Natural killer cell treated with Interleukin-12 subunit alpha and Interleukin-12 subunit beta and Interleukin-15 and Interleukin-18, amount 100 ng/mL, for 72 hours (primary cell): Measurements from ENCODE around the gene CAPN12. TPM values are rescaled to one million over a fixed set of nuclear protein-coding genes. Genes with fewer than 3 reads are reported as not detected.

Source experiments
- ATAC-seq, 2 donors: fragments of 150-1000 bp; cut with Tn5 transposase in 1 of 2; sonication (Bioruptor Pico), chemical (Tn5 transposase) in 1 of 2; 2 replicates each; pipeline ENCODE4 v1.10.0; 2021
- DNase-seq: peaks from one replicate; pipeline ENCODE4 v3.0.0; 2022; ENCODE audit warnings: low spot score
- H3K27ac Mint-ChIP-seq, 2 donors: 1 replicate in 1 of 2; 2 replicates in 1 of 2; pipeline ENCODE4 v1.8.0; 2022; ENCODE audit warnings: mixed read lengths in 2 of 2, mild to moderate bottlenecking in 1 of 2, moderate library complexity in 1 of 2
- H3K27me3 Mint-ChIP-seq, 2 donors: 1 replicate in 1 of 2; 2 replicates in 1 of 2; pipeline ENCODE4 v1.8.0; 2022; ENCODE audit warnings: mixed read lengths in 2 of 2
- H3K36me3 Mint-ChIP-seq: one replicate; pipeline ENCODE4 v1.8.0; 2022; ENCODE audit warnings: mixed read lengths
- H3K4me1 Mint-ChIP-seq, 2 donors: 1 replicate in 1 of 2; 2 replicates in 1 of 2; pipeline ENCODE4 v1.8.0; 2022; ENCODE audit warnings: low read depth in 2 of 2, mixed read lengths in 2 of 2, mild to moderate bottlenecking in 1 of 2
- H3K4me3 Mint-ChIP-seq: one replicate; pipeline ENCODE4 v1.8.0; 2022; ENCODE audit warnings: mixed read lengths
- H3K9me3 Mint-ChIP-seq: 2 replicates; pipeline ENCODE4 v1.8.0; 2022; ENCODE audit warnings: mixed read lengths
- total RNA-seq, 2 donors: library from RNA; stranded (reverse); gene quantifications; one replicate each; pipeline ENCODE4 v1.2.3, GENCODE V29; 2022

CAPN12 gene
- total RNA-seq, 2 donors from 2014 or later: 3.6 to 10.4 TPM

- DNase-seq: no peak
- no peak overlapping the region for H3K4me3 Mint-ChIP-seq
- ATAC-seq: no peak
- no peaks in the 10 kb centered on the region for H3K9me3 Mint-ChIP-seq
- peaks cover 30 to 37% of the 10 kb centered on the region in 2 donors for H3K4me1 Mint-ChIP-seq
- no peak overlapping the region for H3K27ac Mint-ChIP-seq
- H3K36me3 Mint-ChIP-seq: no peaks in the 10 kb centered on the region
- no peaks in the 10 kb centered on the region for H3K27me3 Mint-ChIP-seq
These were observed 42.0 kb downstream of the CAPN12 start for GRCh38 chr19:38702278-38702677.

GRCh38 chr19:38701455-38702063 is 42.7 kb downstream of the CAPN12 start:
- no peak for DNase-seq
- no peaks in the 10 kb centered on the region for H3K36me3 Mint-ChIP-seq

GRCh38 chr19:38700902-38701454 is 43.3 kb downstream of the CAPN12 start:
- no peaks in the 10 kb centered on the region for H3K27me3 Mint-ChIP-seq
- no peak for ATAC-seq
- peak overlapping the region in 1 of 2 donors; percentile 98 for H3K27ac Mint-ChIP-seq
- no peaks in the 10 kb centered on the region for H3K36me3 Mint-ChIP-seq
- H3K4me3 Mint-ChIP-seq: no peak overlapping the region
- no peak for DNase-seq
- no peaks in the 10 kb centered on the region for H3K9me3 Mint-ChIP-seq
- peaks cover 43 to 48% of the 10 kb centered on the region in 2 donors for H3K4me1 Mint-ChIP-seq

More at GRCh38 chr19:38701455-38702063, 42.7 kb downstream of the CAPN12 start:
- no peak overlapping the region for H3K4me3 Mint-ChIP-seq
- H3K27me3 Mint-ChIP-seq: no peaks in the 10 kb centered on the region
- H3K4me1 Mint-ChIP-seq: peaks cover 37 to 42% of the 10 kb centered on the region in 2 donors
- no peak for ATAC-seq
- no peaks in the 10 kb centered on the region for H3K9me3 Mint-ChIP-seq
- no peak overlapping the region for H3K27ac Mint-ChIP-seq

GRCh38 chr19:38700350-38700901 is 43.8 kb downstream of the CAPN12 start:
- ATAC-seq (no peak), DNase-seq (no peak)
- no peaks in the 10 kb centered on the region for H3K36me3 Mint-ChIP-seq
- no peaks in the 10 kb centered on the region for H3K9me3 Mint-ChIP-seq
- H3K27me3 Mint-ChIP-seq: no peaks in the 10 kb centered on the region
- peaks cover 48 to 52% of the 10 kb centered on the region in 2 donors for H3K4me1 Mint-ChIP-seq
- peak overlapping the region in 1 of 2 donors; percentile 98 for H3K27ac Mint-ChIP-seq
- no peak overlapping the region for H3K4me3 Mint-ChIP-seq

GRCh38 chr19:38699647-38700349 is 44.5 kb downstream of the CAPN12 start:
- Mint-ChIP-seq H3K4me3 (no peak overlapping the region), H3K27ac (peak overlapping the region; percentile 77 to 98), H3K4me1 (peaks cover 55 to 58% of the 10 kb centered on the region in 2 donors), H3K9me3 (no peaks in the 10 kb centered on the region), H3K27me3 (no peaks in the 10 kb centered on the region), H3K36me3 (no peaks in the 10 kb centered on the region)
- no peak for DNase-seq
- no peak for ATAC-seq

GRCh38 chr19:38699027-38699346 is 45.3 kb downstream of the CAPN12 start:
- ATAC-seq: peak; percentile 60 to 86
- Mint-ChIP-seq H3K9me3 (no peaks in the 10 kb centered on the region), H3K36me3 (no peaks in the 10 kb centered on the region), H3K4me3 (peak overlapping the region; percentile 55), H3K27ac (peak overlapping the region; percentile 77 to 98), H3K27me3 (no peaks in the 10 kb centered on the region), H3K4me1 (peaks cover 58 to 62% of the 10 kb centered on the region in 2 donors)
- peak; percentile 85 for DNase-seq

- Mint-ChIP-seq H3K27ac (peak overlapping the region; percentile 77 to 98), H3K4me3 (peak overlapping the region; percentile 55), H3K27me3 (no peaks in the 10 kb centered on the region), H3K9me3 (no peaks in the 10 kb centered on the region), H3K36me3 (no peaks in the 10 kb centered on the region), H3K4me1 (peaks cover 63 to 65% of the 10 kb centered on the region in 2 donors)
- ATAC-seq (no peak), DNase-seq (no peak)
These were observed 45.8 kb downstream of the CAPN12 start for GRCh38 chr19:38698225-38699026.

- H3K27me3 Mint-ChIP-seq: no peaks in the 10 kb centered on the region
- peak overlapping the region; percentile 55 for H3K4me3 Mint-ChIP-seq
- H3K27ac Mint-ChIP-seq: peak overlapping the region; percentile 77 to 98
- no peaks in the 10 kb centered on the region for H3K36me3 Mint-ChIP-seq
- ATAC-seq: no peak
- peaks cover 69 to 70% of the 10 kb centered on the region in 2 donors for H3K4me1 Mint-ChIP-seq
- no peak for DNase-seq
- no peaks in the 10 kb centered on the region for H3K9me3 Mint-ChIP-seq
These were observed 46.6 kb downstream of the CAPN12 start for GRCh38 chr19:38697641-38698071.

GRCh38 chr19:38697197-38697596 is 47.1 kb downstream of the CAPN12 start:
- no peak for ATAC-seq
- no peak overlapping the region for H3K4me3 Mint-ChIP-seq
- no peak for DNase-seq
- H3K27ac Mint-ChIP-seq: peak overlapping the region; percentile 91 to 98
- no peaks in the 10 kb centered on the region for H3K9me3 Mint-ChIP-seq
- no peaks in the 10 kb centered on the region for H3K36me3 Mint-ChIP-seq
- H3K4me1 Mint-ChIP-seq: peaks cover 73 to 74% of the 10 kb centered on the region in 2 donors
- H3K27me3 Mint-ChIP-seq: no peaks in the 10 kb centered on the region

GRCh38 chr19:38696729-38697055 is 47.6 kb downstream of the CAPN12 start:
- peaks cover 78 to 79% of the 10 kb centered on the region in 2 donors for H3K4me1 Mint-ChIP-seq
- H3K27me3 Mint-ChIP-seq: no peaks in the 10 kb centered on the region
- no peaks in the 10 kb centered on the region for H3K9me3 Mint-ChIP-seq
- DNase-seq (no peak), ATAC-seq (no peak)
- peak overlapping the region; percentile 91 to 98 for H3K27ac Mint-ChIP-seq
- H3K36me3 Mint-ChIP-seq: no peaks in the 10 kb centered on the region
- H3K4me3 Mint-ChIP-seq: peak overlapping the region; percentile 89

- H3K9me3 Mint-ChIP-seq: no peaks in the 10 kb centered on the region
- H3K36me3 Mint-ChIP-seq: no peaks in the 10 kb centered on the region
- ATAC-seq (no peak), DNase-seq (no peak)
- H3K4me1 Mint-ChIP-seq: peaks cover 82% of the 10 kb centered on the region in 2 donors
- peak overlapping the region; percentile 89 for H3K4me3 Mint-ChIP-seq
- peak overlapping the region; percentile 91 to 98 for H3K27ac Mint-ChIP-seq
- H3K27me3 Mint-ChIP-seq: no peaks in the 10 kb centered on the region
These were observed 48.2 kb downstream of the CAPN12 start for GRCh38 chr19:38695832-38696728.

GRCh38 chr19:38695317-38695683 is 49.0 kb downstream of the CAPN12 start:
- peak overlapping the region; percentile 91 to 98 for H3K27ac Mint-ChIP-seq
- peak overlapping the region; percentile 89 for H3K4me3 Mint-ChIP-seq
- no peaks in the 10 kb centered on the region for H3K9me3 Mint-ChIP-seq
- no peaks in the 10 kb centered on the region for H3K27me3 Mint-ChIP-seq
- DNase-seq (no peak), ATAC-seq (no peak)
- H3K4me1 Mint-ChIP-seq: peaks cover 82 to 88% of the 10 kb centered on the region in 2 donors
- H3K36me3 Mint-ChIP-seq: no peaks in the 10 kb centered on the region
